ENCODE data around the gene RASGRP1. TPM values are rescaled to one million over a fixed set of nuclear protein-coding genes. Genes with fewer than 3 reads are reported as not detected.

Gene RASGRP1
- total RNA-seq, 1 experiment from 2014 or later, result 1.6 TPM

DNA sequence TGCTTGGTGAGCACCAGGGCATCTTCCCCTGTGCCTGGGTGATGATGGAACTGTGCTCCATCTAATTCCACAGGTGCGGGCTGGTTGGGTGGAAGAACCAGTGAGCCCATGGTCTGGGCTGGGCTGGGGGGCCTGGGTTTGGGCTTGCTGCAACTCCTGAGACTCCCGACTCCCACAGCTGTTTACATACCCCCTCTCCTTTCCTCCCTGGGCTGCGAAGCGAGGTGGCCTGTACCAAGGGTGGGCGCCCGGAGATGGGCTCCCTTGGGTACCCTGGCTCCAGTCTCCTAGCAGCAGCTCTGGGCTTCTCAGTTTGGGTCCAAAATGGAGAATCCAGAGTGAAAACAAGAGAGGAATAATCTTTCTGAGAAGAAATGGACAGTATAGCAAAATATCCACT is 105.1 kb downstream of the RASGRP1 start:
- H3K27me3 ChIP-seq (ENCODE audit: insufficient read depth, low read length), result no peaks in the 10 kb centered on the region
- no peaks in the 10 kb centered on the region for H3K9me3 ChIP-seq (ENCODE audit: control insufficient read depth in 1 of 2, insufficient read depth in 1 of 2, low read depth in 1 of 2, low read length in 2 of 2)
- RAD21 ChIA-PET (ENCODE audit: low non-redundant PET in 1 of 2, low total read pairs in 2 of 2, uncharacterized antibody in 2 of 2, unreplicated experiment in 2 of 2), result no interaction called here
- BruUV-seq (replicated peaks), result no TSS peak
- no peaks in the 10 kb centered on the region for H3K36me3 ChIP-seq (ENCODE audit: control insufficient read depth in 1 of 2, insufficient read depth in 2 of 2, low read length in 2 of 2)
- intact Hi-C loops (cut with micrococcal nuclease), result no loop called here
- no peaks in the 10 kb centered on the region for H3K9me2 ChIP-seq (ENCODE audit: insufficient read depth)
- H3K9ac ChIP-seq (ENCODE audit: low read length), result no peak overlapping the region
- ATAC-seq, result no peak
- peaks cover 12% of the 10 kb centered on the region; the same call in 1 of the 2 replicates for H4K20me1 ChIP-seq (ENCODE audit: insufficient read depth)
- H3K4me2 ChIP-seq (ENCODE audit: low read length), result no peak overlapping the region
- no peak overlapping the region for H3K4me3 ChIP-seq (replicated peaks in 1 of 2; ENCODE audit: low read depth in 1 of 2, low read length in 2 of 2)
- CTCF ChIA-PET, result no interaction called here
- no peak overlapping the region for H3K27ac ChIP-seq (ENCODE audit: low read depth, low read length)
- TF ChIP-seq EGR1 (IDR thresholded peaks at IDR 0.05; ENCODE audit: low read depth) (no peak), ELF1 (IDR thresholded peaks at IDR 0.05; ENCODE audit: borderline replicate concordance, low read depth) (no peak), FOSL1 (IDR thresholded peaks at IDR 0.05; ENCODE audit: low read depth) (no peak), JUND (IDR thresholded peaks at IDR 0.05) (no peak), POLR2A (IDR thresholded peaks at IDR 0.05; ENCODE audit: borderline replicate concordance, extremely low read depth, insufficient read depth, insufficient read length) (no peak), TCF7L2 (IDR thresholded peaks at IDR 0.05; ENCODE audit: borderline replicate concordance, extremely low read depth, insufficient read depth, insufficient read length) (no peak), CBX3 (IDR thresholded peaks at IDR 0.05; ENCODE audit: low read depth) (no peak), SIN3A (IDR thresholded peaks at IDR 0.05; ENCODE audit: low read depth) (no peak), EZH2phosphoT487 (IDR thresholded peaks at IDR 0.05; ENCODE audit: borderline replicate concordance) (no peak)
- TF ChIP-seq, protein P1, sequence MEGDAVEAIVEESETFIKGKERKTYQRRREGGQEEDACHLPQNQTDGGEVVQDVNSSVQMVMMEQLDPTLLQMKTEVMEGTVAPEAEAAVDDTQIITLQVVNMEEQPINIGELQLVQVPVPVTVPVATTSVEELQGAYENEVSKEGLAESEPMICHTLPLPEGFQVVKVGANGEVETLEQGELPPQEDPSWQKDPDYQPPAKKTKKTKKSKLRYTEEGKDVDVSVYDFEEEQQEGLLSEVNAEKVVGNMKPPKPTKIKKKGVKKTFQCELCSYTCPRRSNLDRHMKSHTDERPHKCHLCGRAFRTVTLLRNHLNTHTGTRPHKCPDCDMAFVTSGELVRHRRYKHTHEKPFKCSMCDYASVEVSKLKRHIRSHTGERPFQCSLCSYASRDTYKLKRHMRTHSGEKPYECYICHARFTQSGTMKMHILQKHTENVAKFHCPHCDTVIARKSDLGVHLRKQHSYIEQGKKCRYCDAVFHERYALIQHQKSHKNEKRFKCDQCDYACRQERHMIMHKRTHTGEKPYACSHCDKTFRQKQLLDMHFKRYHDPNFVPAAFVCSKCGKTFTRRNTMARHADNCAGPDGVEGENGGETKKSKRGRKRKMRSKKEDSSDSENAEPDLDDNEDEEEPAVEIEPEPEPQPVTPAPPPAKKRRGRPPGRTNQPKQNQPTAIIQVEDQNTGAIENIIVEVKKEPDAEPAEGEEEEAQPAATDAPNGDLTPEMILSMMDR (IDR thresholded peaks at IDR 0.05 in 2 of 3, conservative IDR thresholded peaks at IDR 0.05 in 1 of 3; ENCODE audit: borderline replicate concordance in 1 of 3, insufficient read depth in 1 of 3, low read depth in 2 of 3, low read length in 2 of 3), result no peak
- TF ChIP-seq, protein P2, sequence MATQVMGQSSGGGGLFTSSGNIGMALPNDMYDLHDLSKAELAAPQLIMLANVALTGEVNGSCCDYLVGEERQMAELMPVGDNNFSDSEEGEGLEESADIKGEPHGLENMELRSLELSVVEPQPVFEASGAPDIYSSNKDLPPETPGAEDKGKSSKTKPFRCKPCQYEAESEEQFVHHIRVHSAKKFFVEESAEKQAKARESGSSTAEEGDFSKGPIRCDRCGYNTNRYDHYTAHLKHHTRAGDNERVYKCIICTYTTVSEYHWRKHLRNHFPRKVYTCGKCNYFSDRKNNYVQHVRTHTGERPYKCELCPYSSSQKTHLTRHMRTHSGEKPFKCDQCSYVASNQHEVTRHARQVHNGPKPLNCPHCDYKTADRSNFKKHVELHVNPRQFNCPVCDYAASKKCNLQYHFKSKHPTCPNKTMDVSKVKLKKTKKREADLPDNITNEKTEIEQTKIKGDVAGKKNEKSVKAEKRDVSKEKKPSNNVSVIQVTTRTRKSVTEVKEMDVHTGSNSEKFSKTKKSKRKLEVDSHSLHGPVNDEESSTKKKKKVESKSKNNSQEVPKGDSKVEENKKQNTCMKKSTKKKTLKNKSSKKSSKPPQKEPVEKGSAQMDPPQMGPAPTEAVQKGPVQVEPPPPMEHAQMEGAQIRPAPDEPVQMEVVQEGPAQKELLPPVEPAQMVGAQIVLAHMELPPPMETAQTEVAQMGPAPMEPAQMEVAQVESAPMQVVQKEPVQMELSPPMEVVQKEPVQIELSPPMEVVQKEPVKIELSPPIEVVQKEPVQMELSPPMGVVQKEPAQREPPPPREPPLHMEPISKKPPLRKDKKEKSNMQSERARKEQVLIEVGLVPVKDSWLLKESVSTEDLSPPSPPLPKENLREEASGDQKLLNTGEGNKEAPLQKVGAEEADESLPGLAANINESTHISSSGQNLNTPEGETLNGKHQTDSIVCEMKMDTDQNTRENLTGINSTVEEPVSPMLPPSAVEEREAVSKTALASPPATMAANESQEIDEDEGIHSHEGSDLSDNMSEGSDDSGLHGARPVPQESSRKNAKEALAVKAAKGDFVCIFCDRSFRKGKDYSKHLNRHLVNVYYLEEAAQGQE (IDR thresholded peaks at IDR 0.05; ENCODE audit: low read depth), result no peak
- POLR2A ChIA-PET, result no interaction called here
- H3K79me2 ChIP-seq (ENCODE audit: insufficient read depth, low read length), result peaks cover 97% of the 10 kb centered on the region
- no peak overlapping the region for H2AFZ ChIP-seq (ENCODE audit: low read depth, low read length, poor library complexity, severe bottlenecking)
- H3K4me1 ChIP-seq (ENCODE audit: control insufficient read depth in 1 of 2, insufficient read depth in 2 of 2, low read length in 2 of 2), result peaks cover 6 to 7% of the 10 kb centered on the region in 2 experiments; a peak in 2 of 4 replicates
- DNase-seq (ENCODE audit: low read depth, low spot score), result no peak

Measured in HCT116 (cell line).